Motor neuron (in vitro differentiated cells): ENCODE measurements around the gene IFT27. TPM values are rescaled to one million over a fixed set of nuclear protein-coding genes. Genes with fewer than 3 reads are reported as not detected.

Source experiments
- ATAC-seq, 8 experiments: fragments of 200-7000 bp; cut with Tn5 transposase; replicated peaks in 6 of 8; 2 replicates each; pipeline ENCODE4 v1.8.0; 2021; ENCODE audit warnings: mild to moderate bottlenecking in 8 of 8, moderate library complexity in 8 of 8
- H3K27ac ChIP-seq, 2 donors: fragments of 250-450 bp; sonication (Bioruptor Pico); 2 replicates each; pipeline ENCODE4 v1.9.0; 2021; ENCODE audit warnings: antibody characterized with exemption in 2 of 2, mild to moderate bottlenecking in 2 of 2, moderate library complexity in 1 of 2
- H3K4me1 ChIP-seq, 2 donors: fragments of 250-450 bp; sonication (Bioruptor Pico); replicated peaks in 1 of 2; 2 replicates each; pipeline ENCODE4 v1.6.1; 2021; ENCODE audit warnings: antibody characterized with exemption in 2 of 2, mild to moderate bottlenecking in 2 of 2, moderate library complexity in 1 of 2
- H3K4me3 ChIP-seq, 5 donors: fragments of 250-450 bp; sonication (Bioruptor Pico); 2 replicates each; pipeline ENCODE4 v1.9.0; 2021; ENCODE audit warnings: antibody characterized with exemption in 5 of 5, mild to moderate bottlenecking in 5 of 5, moderate library complexity in 4 of 5
- WGBS, 10 experiments: fragments of 450-650 bp; shearing (Covaris generic); methylation state at CpG; one replicate each; pipeline ENCODE4 v1.0.0; 2022; 5-methylcytosine and 5-hydroxymethylcytosine counted together
- in situ Hi-C, 9 experiments: fragments of 400-800 bp; cut with MboI; loops; one replicate each; pipeline ENCODE4 v1.15.0; 2021; ENCODE audit warnings: low sequenced_read_pairs in 9 of 9, low pct_unique_long_range_greater_than_20kb in 2 of 9; ENCODE audit not compliant: unreplicated experiment in 9 of 9
- total RNA-seq, 8 experiments: library from RNA; unstranded; fragments of 300-600 nt; gene quantifications; 2 replicates each; pipeline versions ENCODE4 v1.2.3 to v1.2.4, GENCODE V29; 2022

IFT27 gene
- total RNA-seq, 8 experiments from 2014 or later = 21.1 to 100 (median 55.7) TPM

DNA sequence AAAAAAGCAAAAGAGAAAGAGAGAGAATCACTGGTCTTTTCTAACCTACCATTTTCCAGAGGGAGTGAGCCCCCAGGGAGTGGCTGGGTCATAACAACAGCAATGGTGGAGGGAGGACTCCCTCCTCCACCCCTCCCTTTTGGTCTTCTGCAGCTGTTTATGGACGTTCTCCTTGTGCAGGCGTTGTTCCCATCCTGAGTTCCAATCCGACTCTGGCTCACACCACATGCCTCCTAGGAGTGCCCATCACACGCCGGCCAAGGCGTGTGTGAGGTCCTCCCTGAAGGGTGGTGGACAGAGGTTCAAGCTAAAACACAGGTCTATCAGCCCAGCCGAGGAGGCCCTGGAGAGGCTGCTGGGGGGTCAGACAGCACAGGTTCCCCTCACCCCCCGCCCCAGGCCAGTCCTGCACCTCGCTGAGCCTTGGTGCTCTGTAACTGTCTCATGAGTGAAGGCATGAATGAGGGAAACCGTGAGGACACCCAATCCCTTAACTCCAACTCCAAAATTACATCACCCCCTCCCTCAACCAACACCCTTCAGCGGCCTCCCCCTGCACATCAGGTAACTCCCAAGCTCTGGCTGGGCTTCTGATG, 29.4 kb downstream of the IFT27 start:
- Histone ChIP-seq H3K27ac (no peak overlapping the region), H3K4me3 (no peak overlapping the region), H3K4me1 (no peaks in the 10 kb centered on the region)
- in situ Hi-C loops = no loop called here
- ATAC-seq = peak in 2 of 8 experiments; percentile 23 to 94
- 0 to 65% (median 40%) methylated on average over 1 to 5 of the region's 11 CpGs; no CpG with 5 or more reads in 1 of the 10 experiments for WGBS, 10 experiments

DNA sequence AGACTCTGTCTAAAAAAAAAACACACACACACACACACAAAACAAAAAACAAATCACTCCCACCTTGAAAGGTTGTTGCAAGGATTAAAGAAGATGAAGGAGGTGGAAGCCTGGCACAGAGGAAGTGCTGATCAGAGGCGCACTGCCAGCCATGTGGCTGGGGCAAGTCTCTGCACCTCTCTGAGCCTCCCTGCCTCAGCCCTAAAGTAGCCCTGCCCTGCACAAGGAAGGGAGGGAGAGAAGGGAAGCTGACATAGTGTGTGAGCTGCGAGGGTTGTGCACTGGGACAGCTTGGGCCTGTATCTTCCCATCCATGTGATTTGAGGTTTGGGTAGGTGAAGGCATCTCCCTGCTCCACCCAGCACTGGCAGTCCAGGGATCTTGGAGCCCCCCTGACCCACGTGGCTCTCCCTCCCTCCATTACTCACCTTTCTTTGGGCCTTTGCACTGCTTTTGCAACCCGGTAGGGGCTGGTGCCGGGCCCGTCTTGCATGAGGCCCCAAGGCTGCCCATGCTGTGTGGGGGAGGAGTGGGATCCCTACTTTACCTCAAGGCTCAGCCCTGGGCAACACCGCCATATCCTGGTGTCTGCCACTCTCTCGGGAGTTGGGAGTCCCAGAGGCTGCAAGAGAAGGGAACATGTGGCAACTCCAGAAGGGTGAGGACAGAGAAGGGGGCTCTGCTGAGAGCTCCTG, 30.5 kb downstream of the IFT27 start:
- Histone ChIP-seq H3K27ac (no peak overlapping the region), H3K4me3 (no peak overlapping the region), H3K4me1 (no peaks in the 10 kb centered on the region)
- in situ Hi-C loops = no loop called here
- peak in 1 of 8 experiments; percentile 23 for ATAC-seq
- WGBS, 10 experiments = 40 to 92% (median 60%) methylated on average over 2 to 6 of the region's 8 CpGs; no CpG with 5 or more reads in 6 of the 10 experiments

GRCh38 chr22:36744791-36745190, 31.1 kb downstream of the IFT27 start:
- 73 to 100% (median 84%) methylated on average over 1 to 8 of the region's 13 CpGs; no CpG with 5 or more reads in 5 of the 10 experiments for WGBS, 10 experiments
- in situ Hi-C loops = no loop called here
- H3K27ac ChIP-seq = no peak overlapping the region
- H3K4me1 ChIP-seq = no peaks in the 10 kb centered on the region
- H3K4me3 ChIP-seq = no peak overlapping the region
- no peak for ATAC-seq

- Histone ChIP-seq H3K27ac (no peak overlapping the region), H3K4me3 (no peak overlapping the region), H3K4me1 (no peaks in the 10 kb centered on the region)
- ATAC-seq = no peak
- in situ Hi-C loops = no loop called here
- WGBS, 10 experiments = 62 to 74% methylated on average over 2 to 3 of the region's 4 CpGs; no CpG with 5 or more reads in 8 of the 10 experiments
These were observed 31.5 kb downstream of the IFT27 start for GRCh38 chr22:36744413-36744765.

DNA sequence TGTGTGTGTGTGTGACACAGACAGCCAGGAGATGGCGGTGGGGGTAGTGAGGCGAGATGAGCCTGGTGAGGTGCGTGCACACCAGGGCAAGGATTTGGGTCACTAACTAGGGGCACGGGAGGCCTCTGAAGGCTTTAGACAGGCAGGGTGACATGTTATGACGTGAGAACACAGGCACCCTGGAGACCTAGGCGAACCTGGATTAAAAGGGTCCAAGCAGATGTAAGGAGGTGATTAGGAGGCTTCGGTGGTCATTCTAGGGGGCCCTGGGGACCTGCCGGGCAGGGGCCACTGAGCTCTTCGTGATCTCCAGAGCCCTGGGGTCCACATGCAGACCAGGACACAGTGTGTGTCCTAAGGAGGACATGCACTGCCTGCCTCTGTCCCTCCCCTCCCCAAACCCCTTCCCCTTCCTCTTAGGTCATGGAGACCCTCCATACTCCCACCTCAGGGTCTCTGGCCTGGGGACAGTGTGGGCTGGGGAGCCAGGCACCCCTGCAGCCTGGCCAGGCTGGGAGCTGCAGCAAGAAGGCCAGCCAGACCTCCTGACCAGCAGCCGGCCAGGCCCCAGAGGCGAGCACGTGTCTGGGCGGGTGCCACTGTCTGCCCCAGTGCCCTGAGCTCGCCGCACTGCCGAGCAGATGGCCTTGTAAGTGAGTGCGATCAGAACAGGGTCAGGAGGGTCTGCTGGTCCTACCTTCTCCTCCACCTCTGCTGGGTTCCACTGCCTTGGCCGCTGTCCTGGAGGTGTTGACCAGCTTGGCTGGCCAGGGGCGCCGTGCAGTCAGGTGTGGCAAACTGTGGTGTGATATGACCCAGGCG, 32.1 kb downstream of the IFT27 start:
- in situ Hi-C loops = no loop called here
- Histone ChIP-seq H3K4me3 (no peak overlapping the region), H3K4me1 (no peaks in the 10 kb centered on the region), H3K27ac (no peak overlapping the region)
- 20 to 83% (median 74%) methylated on average over 1 to 15 of the region's 21 CpGs; no CpG with 5 or more reads in 6 of the 10 experiments for WGBS, 10 experiments
- ATAC-seq = peak in 2 of 8 experiments; percentile 33 to 36

GRCh38 chr22:36743011-36743410, 32.9 kb downstream of the IFT27 start:
- no peaks in the 10 kb centered on the region for H3K4me1 ChIP-seq
- H3K4me3 ChIP-seq = no peak overlapping the region
- no peak overlapping the region for H3K27ac ChIP-seq
- ATAC-seq = no peak
- in situ Hi-C loops = no loop called here
- WGBS, 10 experiments = 17 to 100% (median 54%) methylated on average over 1 to 3 of the region's 4 CpGs; no CpG with 5 or more reads in 6 of the 10 experiments

DNA sequence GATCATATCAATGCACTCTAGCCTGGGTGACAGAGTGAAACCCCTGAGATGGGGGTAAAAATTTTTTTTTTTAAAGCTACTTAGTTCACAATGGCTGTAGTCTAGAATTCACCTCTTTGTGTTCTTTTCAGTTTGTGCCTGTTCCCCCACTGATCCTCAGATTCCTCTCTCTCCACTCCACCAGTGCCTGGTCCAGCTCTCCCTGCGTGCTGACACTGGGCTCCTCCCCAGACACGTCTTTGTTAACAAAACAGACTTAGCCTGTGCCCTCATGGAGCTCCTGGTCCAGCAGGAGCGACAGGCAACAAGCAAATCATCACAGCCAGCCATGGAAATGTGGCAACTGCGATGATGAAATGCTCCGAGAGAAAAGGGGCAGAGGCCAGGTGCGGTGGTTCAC, 34.0 kb downstream of the IFT27 start:
- no peak for ATAC-seq
- Histone ChIP-seq H3K27ac (no peak overlapping the region), H3K4me3 (no peak overlapping the region), H3K4me1 (no peaks in the 10 kb centered on the region)
- in situ Hi-C loops = no loop called here
- 0 to 80% (median 40%) methylated on average over 1 to 3 of the region's 6 CpGs; no CpG with 5 or more reads in 5 of the 10 experiments for WGBS, 10 experiments

DNA sequence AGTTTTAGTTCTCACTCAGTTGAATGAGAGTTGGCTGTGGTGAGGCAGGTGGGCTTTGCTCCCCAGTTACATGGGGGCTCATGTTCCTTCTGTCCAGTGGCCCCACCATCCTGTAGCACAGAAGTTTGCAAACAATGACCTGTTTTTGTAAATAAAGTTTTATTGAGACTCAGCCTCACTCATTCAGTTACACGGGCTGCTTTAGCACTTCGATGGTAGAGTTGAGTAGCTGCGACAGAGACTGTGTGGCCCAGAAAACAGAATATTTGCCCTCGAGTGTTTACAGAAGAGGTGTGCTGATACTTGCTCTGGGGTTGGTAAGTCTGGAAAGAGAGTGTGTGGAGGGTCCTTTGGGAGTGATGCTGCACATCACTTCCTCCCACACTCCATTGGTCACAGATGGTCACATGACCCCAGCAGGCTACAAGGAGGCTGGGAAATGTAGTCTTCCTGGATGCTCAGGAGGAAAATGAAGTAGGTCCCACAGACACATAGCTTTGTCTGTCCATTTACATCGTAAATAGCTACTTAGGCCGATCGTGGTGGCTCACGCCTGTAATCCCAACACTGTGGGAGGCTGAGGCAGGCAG, 34.6 kb downstream of the IFT27 start:
- Histone ChIP-seq H3K4me3 (no peak overlapping the region), H3K4me1 (no peaks in the 10 kb centered on the region), H3K27ac (no peak overlapping the region)
- ATAC-seq = peak in 6 of 8 experiments; percentile 32 to 71 (median 64)
- 12 to 100% (median 60%) methylated on average over 2 to 6 of the region's 8 CpGs; no CpG with 5 or more reads in 4 of the 10 experiments for WGBS, 10 experiments
- in situ Hi-C loops = no loop called here

- H3K4me3 ChIP-seq = no peak overlapping the region
- 25 to 100% (median 62%) methylated on average over 1 to 4 of the region's 4 CpGs; no CpG with 5 or more reads in 2 of the 10 experiments for WGBS, 10 experiments
- in situ Hi-C loops = no loop called here
- no peak for ATAC-seq
- no peak overlapping the region for H3K27ac ChIP-seq
- H3K4me1 ChIP-seq = no peaks in the 10 kb centered on the region
These were observed 35.2 kb downstream of the IFT27 start for GRCh38 chr22:36740716-36741115.

GRCh38 chr22:36739185-36739584, 36.7 kb downstream of the IFT27 start:
- Histone ChIP-seq H3K4me1 (peaks cover 0 to 4% of the 10 kb centered on the region in 2 donors), H3K4me3 (no peak overlapping the region), H3K27ac (no peak overlapping the region)
- no peak for ATAC-seq
- WGBS, 10 experiments = 20 to 56% (median 38%) methylated on average over 1 of the region's 1 CpG; no CpG with 5 or more reads in 6 of the 10 experiments
- in situ Hi-C loops = no loop called here

DNA sequence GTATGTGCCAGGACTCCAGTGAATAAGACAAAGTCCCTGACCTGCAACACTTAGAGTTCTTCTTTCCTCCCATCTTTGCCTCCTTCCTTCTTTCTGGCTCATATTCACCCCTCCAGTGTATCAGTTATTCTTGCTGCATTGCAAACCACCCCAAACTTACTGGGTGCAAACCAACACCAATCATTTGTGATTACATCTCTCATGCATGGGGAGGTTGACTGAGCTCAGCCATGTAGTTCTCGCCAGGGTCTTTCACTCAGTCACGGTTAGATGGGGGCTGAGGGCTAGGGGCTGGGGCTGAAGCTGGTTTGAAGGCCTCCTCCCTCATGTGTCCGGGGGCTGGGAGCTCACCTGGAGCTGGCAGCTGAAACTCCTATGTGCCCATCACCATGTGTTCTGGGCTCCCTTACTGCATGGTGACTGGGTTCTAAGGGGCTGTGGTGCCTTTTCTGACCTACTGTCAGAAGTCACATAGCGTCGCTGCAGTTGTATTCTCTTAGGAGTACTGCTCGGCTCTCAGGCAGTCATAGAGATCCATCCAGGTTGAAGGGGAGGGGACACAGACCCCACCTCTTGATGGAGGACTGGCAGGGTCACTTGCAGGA, 37.4 kb downstream of the IFT27 start:
- WGBS, 10 experiments = 0 to 83% (median 64%) methylated on average over 1 to 6 of the region's 6 CpGs; no CpG with 5 or more reads in 4 of the 10 experiments
- ATAC-seq = no peak
- in situ Hi-C loops = no loop called here

GRCh38 chr22:36737776-36738175, 38.1 kb downstream of the IFT27 start:
- no peak overlapping the region for H3K27ac ChIP-seq
- ATAC-seq = peak in 3 of 8 experiments; percentile 20 to 96 (median 96)
- H3K4me3 ChIP-seq = no peak overlapping the region
- peaks cover 0 to 5% of the 10 kb centered on the region in 2 donors for H3K4me1 ChIP-seq
- in situ Hi-C loops = no loop called here
- WGBS, 10 experiments = 0 to 60% (median 32%) methylated on average over 1 to 5 of the region's 6 CpGs; no CpG with 5 or more reads in 4 of the 10 experiments

More for the DNA sequence above, 37.4 kb downstream of the IFT27 start:
- peaks cover 0 to 5% of the 10 kb centered on the region in 2 donors for H3K4me1 ChIP-seq
- H3K4me3 ChIP-seq = no peak overlapping the region
- H3K27ac ChIP-seq = no peak overlapping the region
